GM21367 (cell line): ENCODE measurements around the gene LLGL2.
"Not testable (repeated sequence)": the region's sequence is repeated elsewhere in the genome, so short reads cannot be mapped to it uniquely, and the experiment has no call there.

ENCODE experiments used
- ATAC-seq: cut with Tn5 transposase; IDR thresholded peaks from one replicate; pipeline ENCODE4 v1.9.1; 2021; ENCODE audit not compliant: unreplicated experiment

The LLGL2 gene

GRCh38 chr17:75524970-75525805, at the start of gene LLGL2:
Gene LLGL2 (plus strand): TSS chr17:75525697. CDS start chr17:75543427, 17,730 bp downstream.
- ATAC-seq, result peak; percentile 59

GRCh38 chr17:75475851-75476250, 49.6 kb upstream of the LLGL2 start:
- no peak for ATAC-seq

- no peak for ATAC-seq
Observed at GRCh38 chr17:75476271-75476671, 49.2 kb upstream of the LLGL2 start.

- ATAC-seq, result no peak
Observed at GRCh38 chr17:75476752-75477489, 48.6 kb upstream of the LLGL2 start.

DNA sequence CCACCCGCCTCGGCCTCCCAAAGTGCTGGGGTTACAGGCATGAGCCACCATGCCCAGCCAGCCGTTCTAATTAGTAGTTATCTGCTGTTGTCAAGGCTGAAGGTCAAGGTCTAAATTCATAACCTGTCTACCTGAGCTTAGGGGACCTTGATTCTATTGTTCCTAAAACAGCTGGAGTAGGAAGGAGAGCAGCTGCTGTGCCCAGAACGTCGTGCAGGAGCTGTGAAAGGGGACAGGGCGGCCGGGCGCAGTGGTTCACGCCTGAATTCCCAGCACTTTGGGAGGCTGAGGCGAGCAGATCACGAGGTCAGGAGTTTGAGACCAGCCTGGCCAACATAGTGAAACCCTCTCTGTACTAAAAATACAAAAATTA, 48.0 kb upstream of the LLGL2 start:
- ATAC-seq, result not testable (repeated sequence)

GRCh38 chr17:75478508-75478907, 47.0 kb upstream of the LLGL2 start:
- ATAC-seq, result no peak

DNA sequence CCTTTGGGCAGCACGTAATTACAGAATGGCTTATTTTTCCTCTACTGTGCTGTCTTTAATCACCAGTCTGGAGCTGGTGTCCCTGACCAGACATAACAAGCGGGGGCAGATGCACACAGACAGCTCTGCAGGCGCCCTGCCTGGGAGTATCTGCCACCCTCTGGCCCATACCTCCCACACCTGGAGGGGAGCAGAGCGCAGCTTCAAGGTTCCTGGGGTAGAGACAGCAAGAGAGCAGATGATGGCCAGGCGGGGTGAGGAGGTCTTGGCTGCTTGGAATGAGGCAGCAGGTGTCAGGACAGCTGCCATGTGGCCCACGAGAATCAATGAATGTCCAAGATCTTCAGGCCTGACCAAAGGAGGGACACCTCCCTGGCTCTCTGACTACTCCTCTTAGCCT, 45.2 kb upstream of the LLGL2 start:
- no peak for ATAC-seq

DNA sequence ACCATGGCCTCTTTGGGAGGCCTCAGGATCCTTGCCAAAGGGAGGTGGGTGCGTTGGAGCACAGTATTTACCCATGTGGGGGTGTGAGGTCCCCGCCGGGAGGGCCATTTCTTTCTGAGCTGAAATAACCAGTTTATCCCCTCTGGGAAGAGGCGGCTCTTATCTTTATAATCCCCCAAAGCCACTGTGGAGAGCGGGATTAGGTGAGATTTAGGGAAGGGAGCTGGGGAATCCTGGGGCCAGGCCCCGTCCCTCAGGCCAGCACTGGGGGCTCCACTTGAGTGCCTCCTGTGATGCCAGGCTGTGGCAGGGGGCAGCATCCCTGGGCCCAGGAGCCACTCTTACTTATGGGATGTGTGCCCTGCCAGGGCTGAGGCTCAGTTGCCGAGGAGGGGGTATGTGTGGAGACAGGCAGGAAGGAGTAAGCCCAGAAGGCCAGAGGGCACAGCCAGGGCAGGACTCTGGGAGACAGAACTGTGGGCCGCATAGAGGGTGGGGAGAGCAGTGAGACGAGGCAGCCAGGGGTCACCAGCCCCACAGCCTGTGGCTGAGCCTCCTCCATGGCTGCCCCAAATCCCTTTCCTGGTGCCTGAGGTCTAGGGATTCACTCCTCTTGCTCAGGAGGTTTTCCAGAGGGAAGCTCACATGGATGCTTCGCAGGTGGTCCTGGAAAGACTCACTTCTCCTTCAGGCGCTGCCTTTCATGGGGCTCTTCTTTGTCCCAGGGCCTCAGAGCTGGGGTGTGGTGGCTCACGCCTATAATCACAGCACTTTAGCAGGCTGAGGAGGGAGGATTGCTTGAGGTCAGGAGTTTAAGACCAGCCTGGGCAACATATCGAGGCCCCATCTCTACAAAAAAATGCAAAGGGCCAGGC, 44.1 kb upstream of the LLGL2 start:
- no peak for ATAC-seq

DNA sequence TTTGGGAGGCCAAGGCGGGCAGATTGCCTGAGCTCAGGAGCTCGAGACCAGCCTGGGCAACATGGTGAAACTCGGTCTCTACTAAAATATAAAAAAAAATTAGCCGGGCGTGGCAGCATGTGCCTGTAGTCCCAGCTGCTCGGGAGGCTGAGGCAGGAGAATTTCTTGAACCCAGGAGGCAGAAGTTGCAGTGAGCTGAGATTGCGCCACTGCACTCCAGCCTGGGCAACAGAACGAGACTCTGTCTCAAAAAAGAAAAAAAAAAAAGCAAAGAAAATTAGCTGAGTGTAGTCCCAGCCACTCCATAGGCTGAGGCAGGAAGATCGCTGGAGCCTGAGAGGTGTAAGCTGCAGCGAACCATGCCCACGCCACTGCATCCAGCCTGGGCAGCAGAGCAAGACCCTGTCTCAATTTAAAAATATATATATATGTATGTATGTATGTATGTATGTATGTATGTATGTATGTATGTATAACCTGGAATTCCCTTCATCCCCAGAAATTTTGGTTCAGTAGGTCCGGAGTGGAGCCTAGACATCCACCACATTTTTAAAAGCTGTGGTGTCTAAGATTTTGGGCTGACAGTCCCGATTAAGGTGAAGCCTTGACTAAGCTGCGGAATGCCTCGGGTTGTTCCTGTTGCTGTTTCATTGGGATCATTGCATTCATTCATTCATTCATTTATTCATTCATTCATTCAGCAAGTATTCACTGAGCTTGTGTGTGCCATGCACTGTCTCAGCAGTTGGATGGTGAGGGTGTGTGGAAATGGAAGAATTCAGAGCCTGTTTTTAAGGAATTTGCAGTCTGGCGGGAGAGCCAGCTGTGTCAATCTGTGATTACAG, 43.2 kb upstream of the LLGL2 start:
- ATAC-seq, result no peak

- ATAC-seq, result no peak
Observed at GRCh38 chr17:75485688-75486087, 39.8 kb upstream of the LLGL2 start.

DNA sequence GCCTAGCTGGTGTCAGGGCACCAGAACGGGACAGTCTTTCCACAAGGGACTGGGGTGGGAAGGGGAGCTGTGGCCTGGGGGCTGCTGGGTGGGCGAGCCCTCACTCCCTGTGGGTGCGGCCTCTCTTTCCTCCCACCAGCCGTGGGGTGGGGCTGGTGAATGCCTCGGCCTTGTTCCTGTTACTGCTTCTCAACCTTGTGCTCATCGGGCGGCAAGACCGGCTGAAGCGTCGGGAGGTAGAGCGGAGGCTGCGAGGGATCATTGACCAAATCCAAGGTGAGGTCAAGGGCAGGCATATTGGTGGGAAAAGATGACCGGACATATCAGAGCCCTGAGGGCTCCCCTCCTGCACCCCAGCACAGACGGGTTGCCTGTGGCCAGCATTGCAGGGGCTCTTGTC, 39.3 kb upstream of the LLGL2 start:
- ATAC-seq, result no peak

- no peak for ATAC-seq
Observed at GRCh38 chr17:75486951-75487350, 38.5 kb upstream of the LLGL2 start.

GRCh38 chr17:75487351-75488070, 38.0 kb upstream of the LLGL2 start:
- no peak for ATAC-seq

GRCh38 chr17:75488693-75489510, 36.6 kb upstream of the LLGL2 start:
- no peak for ATAC-seq

- ATAC-seq, result no peak
Observed at GRCh38 chr17:75489511-75489955, 36.0 kb upstream of the LLGL2 start.

- ATAC-seq, result no peak
Observed at GRCh38 chr17:75490173-75490743, 35.2 kb upstream of the LLGL2 start.

- ATAC-seq, result no peak
Observed at GRCh38 chr17:75490953-75491649, 34.4 kb upstream of the LLGL2 start.

GRCh38 chr17:75491680-75492079, 33.8 kb upstream of the LLGL2 start:
- ATAC-seq, result no peak
